Caki2 (cell line): ENCODE data around the gene PNMA6E. TPM values are rescaled to one million over a fixed set of nuclear protein-coding genes. Genes with fewer than 3 reads are reported as not detected.
"Not testable (repeated sequence)": the region's sequence is repeated elsewhere in the genome, so short reads cannot be mapped to it uniquely, and the experiment has no call there.

Experiments used
- DNase-seq: peaks from one replicate; pipeline ENCODE4 v3.0.0-alpha.2; 2015; ENCODE audit warnings: low read depth
- in situ Hi-C: cut with HindIII; loops from 2 replicates; pipeline ENCODE4 v1.10.0; 2016; ENCODE audit warnings: low sequenced_read_pairs, low pct_unique_long_range_greater_than_20kb, mixed read lengths
- total RNA-seq: library from RNA; depleted of rRNA; stranded (reverse); fragments of >200 nt; shearing (Covaris generic); gene quantifications from 2 replicates; pipeline ENCODE4 v1.2.3, GENCODE V29; 2014; ENCODE audit warnings: low replicate concordance

PNMA6E gene
- total RNA-seq, 1 experiment from 2014 or later = 0.03 TPM

DNA sequence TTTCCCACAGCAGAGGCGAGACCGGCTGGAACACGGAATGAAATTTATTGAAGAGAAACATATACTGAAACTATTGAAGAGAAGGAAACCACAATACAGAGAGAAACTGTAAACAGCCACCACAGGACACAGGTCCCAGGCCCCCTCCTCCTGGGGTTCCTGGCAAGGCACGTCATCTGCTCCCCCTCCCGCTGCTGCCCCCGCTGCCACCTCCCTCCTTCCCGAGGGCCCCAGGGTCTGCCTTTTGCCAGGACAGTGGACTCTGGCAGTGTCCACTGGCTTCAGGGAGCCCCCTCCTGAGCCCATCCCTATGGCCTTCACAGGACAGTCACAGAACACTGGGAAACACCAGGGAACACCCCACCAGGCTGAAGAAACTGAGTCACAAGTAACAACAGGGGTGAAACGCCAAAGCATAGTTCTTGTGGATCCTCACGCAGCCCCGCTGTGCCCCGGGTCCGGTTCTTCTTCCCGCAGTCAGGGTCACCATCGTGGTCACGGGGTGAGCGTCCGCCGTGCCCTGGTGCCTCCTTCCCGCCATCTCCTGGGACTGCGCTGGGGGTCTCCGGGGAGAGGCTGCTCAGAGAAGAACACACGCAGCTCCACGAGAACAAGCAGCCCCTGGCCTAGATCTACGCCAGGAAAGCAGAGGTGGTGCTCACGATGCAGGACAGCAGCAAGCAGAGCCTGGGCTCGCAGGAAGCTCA lies 5.4 kb downstream of the PNMA6E start:
- DNase-seq = no peak
- in situ Hi-C loops = no loop called here

DNA sequence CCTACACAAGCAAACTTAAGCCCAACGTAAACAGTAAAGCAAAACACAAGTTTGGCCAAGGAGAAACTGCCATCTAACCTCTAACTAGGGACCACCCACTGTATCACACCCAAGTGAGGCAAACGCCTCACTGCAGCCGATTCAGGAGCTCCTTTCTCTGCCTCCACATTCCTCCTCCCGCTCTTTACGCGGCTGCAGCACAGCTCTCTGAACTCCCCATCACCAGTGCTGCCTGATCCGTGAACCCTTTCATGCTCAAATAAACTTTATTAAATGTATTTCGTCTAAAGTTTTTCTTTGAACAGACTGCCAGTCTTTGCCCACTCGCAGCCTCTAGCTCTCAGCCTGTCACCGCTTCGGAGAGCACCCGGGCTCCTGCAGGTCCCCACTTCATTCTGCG lies 6.5 kb downstream of the PNMA6E start:
- in situ Hi-C loops = no loop called here
- no peak for DNase-seq

DNA sequence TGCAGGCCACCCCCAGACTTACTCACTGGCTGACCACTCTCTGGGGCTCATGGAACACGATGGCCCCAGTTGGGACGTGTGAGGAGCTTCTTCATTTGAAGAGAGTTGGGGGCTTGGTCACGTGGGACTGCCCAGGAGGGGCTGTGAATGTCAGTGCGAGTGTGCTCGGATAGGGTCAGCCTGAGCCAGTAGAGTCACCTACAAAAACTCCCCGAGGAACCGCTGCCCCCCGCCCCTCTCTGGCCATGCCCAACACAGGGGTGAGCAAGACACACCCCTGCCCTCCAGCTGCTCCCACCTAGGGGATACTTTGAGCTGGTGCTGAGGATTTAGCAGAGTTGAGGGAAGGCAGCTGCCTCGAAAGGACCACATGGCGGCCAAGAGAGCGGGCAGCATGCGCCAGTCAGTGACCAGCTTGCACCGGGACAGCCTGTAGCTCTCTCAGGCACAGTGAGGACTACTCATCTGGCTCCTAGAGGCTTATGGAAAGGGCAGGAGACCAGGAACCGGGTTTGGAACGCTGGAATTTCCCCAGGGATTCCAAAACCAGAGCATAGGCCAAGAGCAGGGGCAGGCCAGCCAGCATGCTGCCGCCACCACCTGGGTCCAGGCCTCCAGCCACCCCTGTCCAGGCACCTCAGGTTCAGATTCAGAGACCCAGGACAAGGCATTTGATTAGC lies 8.4 kb downstream of the PNMA6E start:
- DNase-seq = no peak
- in situ Hi-C loops = no loop called here

GRCh38 chrX:153389460-153389768 lies 11.7 kb downstream of the PNMA6E start:
- in situ Hi-C loops, DNase-seq: not testable (repeated sequence)

GRCh38 chrX:153388722-153389459 lies 12.3 kb downstream of the PNMA6E start:
- DNase-seq = no peak
- in situ Hi-C loops = no loop called here

GRCh38 chrX:153387987-153388721 lies 13.0 kb downstream of the PNMA6E start:
- in situ Hi-C loops = no loop called here

DNA sequence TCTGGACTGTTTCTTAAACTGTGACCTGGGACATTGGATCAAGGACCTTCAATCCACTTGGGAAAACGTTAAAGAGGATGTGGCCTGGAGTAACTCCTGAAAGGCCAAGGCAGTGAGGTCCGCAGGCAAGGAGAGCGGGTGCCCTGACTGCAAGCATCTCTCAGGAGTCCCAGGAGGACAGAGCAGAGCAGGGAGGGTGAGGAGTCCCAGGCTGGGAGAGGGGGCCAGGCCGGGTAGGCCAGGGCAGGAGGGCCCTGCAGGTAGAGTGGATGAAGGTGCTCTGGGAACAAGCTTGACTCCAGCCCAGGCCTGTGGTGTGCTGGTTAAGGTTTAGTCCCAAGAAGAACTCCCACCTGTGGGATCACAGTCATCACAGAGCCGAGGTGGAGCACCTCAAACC lies 13.8 kb downstream of the PNMA6E start:
- in situ Hi-C loops = no loop called here
- DNase-seq = no peak

More at GRCh38 chrX:153387987-153388721, 13.0 kb downstream of the PNMA6E start:
- DNase-seq = no peak

- in situ Hi-C loops = no loop called here
These were observed 15.1 kb downstream of the PNMA6E start for GRCh38 chrX:153386097-153386496.

DNA sequence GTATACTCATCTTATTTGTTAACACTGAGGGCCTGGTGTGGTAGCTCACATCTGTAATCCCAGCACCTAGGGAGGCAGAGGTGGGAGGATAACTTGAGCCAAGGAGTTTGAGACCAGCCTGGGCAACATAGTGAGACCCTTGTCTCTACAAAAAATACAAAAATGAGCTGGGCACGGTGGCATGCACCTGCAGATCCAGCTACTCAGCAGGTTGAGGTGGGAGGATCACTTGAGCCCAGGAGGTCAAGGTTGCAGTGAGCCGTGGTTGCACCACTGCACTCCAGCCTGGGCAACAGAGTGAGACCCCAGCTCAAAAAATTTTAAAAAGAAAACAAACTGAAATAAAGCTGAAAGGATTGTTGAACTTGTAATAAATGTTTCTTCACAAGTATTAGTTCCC lies 16.2 kb downstream of the PNMA6E start:
- in situ Hi-C loops, DNase-seq: not testable (repeated sequence)

More at GRCh38 chrX:153386097-153386496, 15.1 kb downstream of the PNMA6E start:
- DNase-seq = no peak

DNA sequence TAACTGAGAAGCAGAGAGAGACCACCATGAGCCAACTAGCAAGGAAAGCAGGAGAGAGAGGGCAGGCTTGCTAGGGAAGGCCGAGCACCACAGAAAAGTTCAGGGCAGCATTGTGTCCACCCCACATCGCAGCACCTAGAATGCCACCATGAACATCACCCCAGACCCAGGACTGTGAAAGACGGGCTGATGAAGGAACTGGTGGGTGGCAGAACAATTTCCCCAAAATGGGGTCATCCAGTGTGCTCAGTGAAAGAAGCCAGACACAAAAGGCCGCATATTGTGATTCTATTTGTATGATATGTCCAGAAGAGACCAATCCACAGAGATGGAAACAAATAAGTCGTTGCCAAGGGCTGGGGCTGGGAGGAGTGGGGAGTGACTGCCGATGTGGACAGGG lies 16.8 kb downstream of the PNMA6E start:
- no peak for DNase-seq
- in situ Hi-C loops = no loop called here

DNA sequence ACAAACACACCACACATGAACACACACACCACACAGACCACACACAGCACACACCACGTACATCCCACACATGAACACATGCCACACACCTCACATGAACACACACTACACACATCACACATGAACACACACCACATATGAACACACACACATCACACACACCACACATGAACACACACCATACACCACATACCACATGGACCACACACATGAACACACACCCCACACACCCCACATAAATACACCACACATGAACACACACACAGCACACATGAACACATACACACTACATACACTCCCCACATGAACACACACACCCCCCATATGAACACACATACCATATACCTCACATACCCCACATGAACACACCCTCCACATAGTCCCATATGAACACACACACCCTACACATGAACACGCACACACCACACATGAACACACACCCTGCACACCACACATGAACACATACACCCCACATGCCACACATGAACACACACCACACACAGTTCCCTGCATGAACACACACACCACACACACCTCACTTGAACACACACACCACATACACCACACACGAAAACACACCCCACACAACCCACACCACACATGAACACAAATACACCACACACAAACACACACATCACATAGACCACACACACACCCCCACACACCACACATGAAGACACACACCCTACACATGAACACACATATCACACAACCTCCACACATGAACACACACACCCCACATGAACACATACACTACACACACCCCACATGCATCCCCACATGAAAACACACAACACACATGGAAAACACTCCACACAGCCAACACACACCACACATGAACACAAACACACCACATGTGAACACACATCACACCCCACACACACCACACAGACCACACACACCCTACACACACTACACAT lies 18.3 kb downstream of the PNMA6E start:
- no peak for DNase-seq
- in situ Hi-C loops = no loop called here

GRCh38 chrX:153381684-153382532 lies 19.2 kb downstream of the PNMA6E start:
- peak; percentile 55 for DNase-seq
- in situ Hi-C loops = no loop called here

DNA sequence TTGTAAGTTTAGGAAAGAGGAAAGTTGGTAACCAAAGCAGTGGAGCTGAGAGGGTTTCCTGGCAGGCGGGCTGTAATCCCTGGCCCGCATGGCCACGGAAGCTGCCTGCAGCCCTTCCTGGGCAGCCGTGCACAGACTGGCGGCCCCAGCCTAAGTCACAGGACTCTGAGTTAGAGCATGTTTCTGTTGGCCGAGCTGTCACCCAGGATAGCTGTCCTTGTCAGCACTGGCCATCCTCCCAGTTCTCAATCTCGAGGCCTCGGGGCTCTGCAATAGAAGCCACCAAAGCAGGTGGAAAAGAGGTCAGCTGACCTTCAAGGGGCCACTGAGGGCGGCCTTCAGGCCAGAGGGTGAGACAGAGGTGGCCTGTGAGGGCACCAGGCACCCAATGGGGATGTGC lies 20.5 kb downstream of the PNMA6E start:
- in situ Hi-C loops = no loop called here
- DNase-seq = no peak

GRCh38 chrX:153379971-153380581 lies 21.1 kb downstream of the PNMA6E start:
- DNase-seq = no peak
- in situ Hi-C loops = no loop called here

DNA sequence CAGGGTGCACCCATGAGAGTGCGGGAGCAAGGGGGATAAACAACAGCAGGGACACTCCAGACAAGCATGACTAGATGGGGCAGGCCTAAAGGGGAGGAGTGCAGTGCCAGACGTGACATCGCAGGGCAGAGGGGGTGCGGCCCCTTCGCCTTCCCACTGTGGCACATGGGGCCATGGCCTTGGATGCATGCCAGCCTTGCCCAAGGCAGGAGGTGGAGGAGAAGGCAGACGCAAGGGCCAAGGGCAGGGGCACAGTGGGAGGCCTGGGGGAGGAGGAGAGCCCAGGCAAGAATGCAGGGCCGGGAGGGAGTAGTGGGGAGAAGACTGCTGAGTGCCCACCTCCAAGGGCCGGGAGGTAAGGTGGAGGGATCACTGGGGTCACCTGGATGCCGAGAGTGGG lies 21.6 kb downstream of the PNMA6E start:
- in situ Hi-C loops = no loop called here
- no peak for DNase-seq

DNA sequence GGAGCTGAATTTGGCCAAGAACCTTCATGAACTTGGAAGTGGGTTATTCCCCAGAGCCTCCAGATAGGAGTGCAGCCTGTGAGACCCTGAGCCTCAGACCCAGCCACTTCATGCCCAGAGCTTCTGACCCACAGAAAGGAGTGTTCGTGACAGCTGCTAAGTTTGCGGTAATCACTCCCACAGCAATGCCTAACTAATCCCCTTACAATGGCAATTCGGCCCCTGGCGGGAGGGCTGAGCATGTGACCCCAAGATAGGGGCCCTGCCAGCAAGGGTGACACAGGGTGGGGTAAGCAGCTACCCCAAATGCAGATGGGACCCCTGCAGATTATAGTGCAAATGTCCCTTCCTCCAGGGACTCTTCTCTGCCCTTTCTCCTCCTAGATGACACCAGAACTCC lies 22.5 kb downstream of the PNMA6E start:
- no peak for DNase-seq
- in situ Hi-C loops = no loop called here

GRCh38 chrX:153377727-153378126 lies 23.4 kb downstream of the PNMA6E start:
- in situ Hi-C loops = no loop called here
- no peak for DNase-seq
